Activated naive CD8-positive, alpha-beta T cell treated with anti-CD3 and anti-CD28 coated beads for 36 hours (primary cell): ENCODE measurements around the gene ZNF18. TPM values are rescaled to one million over a fixed set of nuclear protein-coding genes. Genes with fewer than 3 reads are reported as not detected.

Experiments
- DNase-seq: peaks from one replicate; pipeline ENCODE4 v3.0.0; 2021
- H3K27ac Mint-ChIP-seq: one replicate; pipeline ENCODE4 v1.8.0; 2022; ENCODE audit warnings: mild to moderate bottlenecking, moderate library complexity, mixed read lengths
- H3K27me3 Mint-ChIP-seq: one replicate; pipeline ENCODE4 v1.8.0; 2022; ENCODE audit warnings: mild to moderate bottlenecking, mixed read lengths
- H3K36me3 Mint-ChIP-seq: one replicate; pipeline ENCODE4 v1.8.0; 2021; ENCODE audit warnings: mild to moderate bottlenecking, mixed read lengths
- H3K4me1 Mint-ChIP-seq: one replicate; pipeline ENCODE4 v1.8.0; 2021; ENCODE audit warnings: mixed read lengths
- H3K4me3 Mint-ChIP-seq: one replicate; pipeline ENCODE4 v1.8.0; 2022; ENCODE audit warnings: mild to moderate bottlenecking, moderate library complexity, mixed read lengths
- H3K9me3 Mint-ChIP-seq: one replicate; pipeline ENCODE4 v1.8.0; 2022; ENCODE audit warnings: mixed read lengths
- total RNA-seq, 2 experiments: library from RNA; stranded (reverse); gene quantifications; one replicate each; pipeline ENCODE4 v1.2.3, GENCODE V29; 2021

ZNF18 gene
- 1 to 10 TPM; 7.7 to 8.1 TPM for total RNA-seq

- Mint-ChIP-seq H3K36me3 (peaks cover 5% of the 10 kb centered on the region), H3K27me3 (no peaks in the 10 kb centered on the region), H3K4me1 (peaks cover 12% of the 10 kb centered on the region), H3K27ac (peak within 1 kb of the TSS; percentile 91), H3K9me3 (no peaks in the 10 kb centered on the region), H3K4me3 (peak within 1 kb of the TSS; percentile 89)
- DNase-seq, result peak; percentile 98
These were observed at the start of gene ZNF18 for GRCh38 chr17:11997147-11997971. ZNF18 (minus strand) TSS chr17:11997475; CDS start chr17:11992829, 4,646 bp downstream.

- no peak overlapping the region for H3K4me3 Mint-ChIP-seq
- peaks cover 77% of the 10 kb centered on the region for H3K4me1 Mint-ChIP-seq
- H3K36me3 Mint-ChIP-seq, result peaks cover 28% of the 10 kb centered on the region
- H3K27ac Mint-ChIP-seq, result no peak overlapping the region
- H3K27me3 Mint-ChIP-seq, result no peaks in the 10 kb centered on the region
- H3K9me3 Mint-ChIP-seq, result peaks cover 4% of the 10 kb centered on the region
- DNase-seq, result no peak
These were observed 49.5 kb upstream of the ZNF18 start for GRCh38 chr17:12046786-12047185.

GRCh38 chr17:12043702-12044101 lies 46.4 kb upstream of the ZNF18 start:
- Mint-ChIP-seq H3K27ac (no peak overlapping the region), H3K9me3 (peaks cover 4% of the 10 kb centered on the region), H3K27me3 (no peaks in the 10 kb centered on the region), H3K4me1 (peaks cover 79% of the 10 kb centered on the region), H3K36me3 (peaks cover 32% of the 10 kb centered on the region), H3K4me3 (no peak overlapping the region)
- no peak for DNase-seq

GRCh38 chr17:12041312-12041711 lies 44.0 kb upstream of the ZNF18 start:
- DNase-seq, result no peak
- H3K27ac Mint-ChIP-seq, result peak overlapping the region; percentile 81

GRCh38 chr17:12040478-12040877 lies 43.2 kb upstream of the ZNF18 start:
- H3K4me3 Mint-ChIP-seq, result no peak overlapping the region

More at GRCh38 chr17:12041312-12041711, 44.0 kb upstream of the ZNF18 start:
- Mint-ChIP-seq H3K9me3 (peaks cover 1% of the 10 kb centered on the region), H3K36me3 (peaks cover 24% of the 10 kb centered on the region), H3K27me3 (no peaks in the 10 kb centered on the region), H3K4me3 (peak overlapping the region; percentile 59), H3K4me1 (peaks cover 75% of the 10 kb centered on the region)

GRCh38 chr17:12037970-12038369 lies 40.7 kb upstream of the ZNF18 start:
- Mint-ChIP-seq H3K9me3 (peaks cover 1% of the 10 kb centered on the region), H3K36me3 (peaks cover 28% of the 10 kb centered on the region), H3K27ac (no peak overlapping the region), H3K4me3 (no peak overlapping the region), H3K27me3 (no peaks in the 10 kb centered on the region), H3K4me1 (peaks cover 55% of the 10 kb centered on the region)
- no peak for DNase-seq

More at GRCh38 chr17:12040478-12040877, 43.2 kb upstream of the ZNF18 start:
- Mint-ChIP-seq H3K36me3 (peaks cover 22% of the 10 kb centered on the region), H3K27me3 (no peaks in the 10 kb centered on the region), H3K4me1 (peaks cover 72% of the 10 kb centered on the region), H3K27ac (peak overlapping the region; percentile 81), H3K9me3 (peaks cover 1% of the 10 kb centered on the region)
- DNase-seq, result no peak

GRCh38 chr17:12035673-12036072 lies 38.4 kb upstream of the ZNF18 start:
- H3K4me3 Mint-ChIP-seq, result no peak overlapping the region
- H3K9me3 Mint-ChIP-seq, result no peaks in the 10 kb centered on the region
- H3K27me3 Mint-ChIP-seq, result no peaks in the 10 kb centered on the region
- no peak for DNase-seq
- peaks cover 49% of the 10 kb centered on the region for H3K4me1 Mint-ChIP-seq
- peaks cover 23% of the 10 kb centered on the region for H3K36me3 Mint-ChIP-seq
- no peak overlapping the region for H3K27ac Mint-ChIP-seq

GRCh38 chr17:12034538-12034937 lies 37.3 kb upstream of the ZNF18 start:
- Mint-ChIP-seq H3K4me3 (no peak overlapping the region), H3K27ac (no peak overlapping the region), H3K9me3 (no peaks in the 10 kb centered on the region), H3K4me1 (peaks cover 48% of the 10 kb centered on the region), H3K27me3 (no peaks in the 10 kb centered on the region), H3K36me3 (peaks cover 22% of the 10 kb centered on the region)
- no peak for DNase-seq

GRCh38 chr17:12028611-12029010 lies 31.3 kb upstream of the ZNF18 start:
- H3K27me3 Mint-ChIP-seq, result no peaks in the 10 kb centered on the region
- H3K27ac Mint-ChIP-seq, result no peak overlapping the region
- no peak overlapping the region for H3K4me3 Mint-ChIP-seq
- peaks cover 33% of the 10 kb centered on the region for H3K36me3 Mint-ChIP-seq
- H3K9me3 Mint-ChIP-seq, result no peaks in the 10 kb centered on the region
- H3K4me1 Mint-ChIP-seq, result peaks cover 66% of the 10 kb centered on the region
- no peak for DNase-seq

- Mint-ChIP-seq H3K4me1 (peaks cover 73% of the 10 kb centered on the region), H3K36me3 (peaks cover 31% of the 10 kb centered on the region), H3K9me3 (no peaks in the 10 kb centered on the region), H3K4me3 (no peak overlapping the region), H3K27ac (no peak overlapping the region), H3K27me3 (no peaks in the 10 kb centered on the region)
- no peak for DNase-seq
These were observed 30.4 kb upstream of the ZNF18 start for GRCh38 chr17:12027658-12028057.

GRCh38 chr17:12024327-12024726 lies 27.1 kb upstream of the ZNF18 start:
- H3K4me3 Mint-ChIP-seq, result no peak overlapping the region
- H3K36me3 Mint-ChIP-seq, result peaks cover 27% of the 10 kb centered on the region
- H3K27me3 Mint-ChIP-seq, result no peaks in the 10 kb centered on the region
- DNase-seq, result no peak
- no peak overlapping the region for H3K27ac Mint-ChIP-seq
- peaks cover 71% of the 10 kb centered on the region for H3K4me1 Mint-ChIP-seq
- no peaks in the 10 kb centered on the region for H3K9me3 Mint-ChIP-seq

GRCh38 chr17:12022310-12022709 lies 25.0 kb upstream of the ZNF18 start:
- no peaks in the 10 kb centered on the region for H3K9me3 Mint-ChIP-seq
- H3K4me1 Mint-ChIP-seq, result peaks cover 56% of the 10 kb centered on the region

GRCh38 chr17:12021623-12022140 lies 24.4 kb upstream of the ZNF18 start:
- Mint-ChIP-seq H3K4me3 (peak overlapping the region; percentile 82), H3K27ac (peak overlapping the region; percentile 38), H3K27me3 (no peaks in the 10 kb centered on the region), H3K4me1 (peaks cover 51% of the 10 kb centered on the region), H3K36me3 (peaks cover 9% of the 10 kb centered on the region), H3K9me3 (no peaks in the 10 kb centered on the region)
- no peak for DNase-seq

More at GRCh38 chr17:12022310-12022709, 25.0 kb upstream of the ZNF18 start:
- Mint-ChIP-seq H3K27ac (peak overlapping the region; percentile 21), H3K36me3 (peaks cover 16% of the 10 kb centered on the region), H3K4me3 (peak overlapping the region; percentile 82), H3K27me3 (no peaks in the 10 kb centered on the region)
- DNase-seq, result no peak

- DNase-seq, result peak; percentile 95
- peaks cover 43% of the 10 kb centered on the region for H3K4me1 Mint-ChIP-seq
- H3K9me3 Mint-ChIP-seq, result no peaks in the 10 kb centered on the region
- no peaks in the 10 kb centered on the region for H3K27me3 Mint-ChIP-seq
- peaks cover 3% of the 10 kb centered on the region for H3K36me3 Mint-ChIP-seq
- peak within 1 kb of the TSS; percentile 82 for H3K4me3 Mint-ChIP-seq
- H3K27ac Mint-ChIP-seq, result peak within 1 kb of the TSS; percentile 38
These were observed 23.7 kb upstream of the ZNF18 start, which contains the start of gene MAP2K4 for GRCh38 chr17:12020642-12021622. MAP2K4 (plus strand) TSS chr17:12020877; CDS start chr17:12020887, 10 bp downstream.

- DNase-seq, result no peak
These were observed 10.2 kb upstream of the ZNF18 start for GRCh38 chr17:12007466-12007865.

More at GRCh38 chr17:12007466-12007865, 10.2 kb upstream of the ZNF18 start:
- Mint-ChIP-seq H3K4me3 (no peak overlapping the region), H3K27me3 (peaks cover 5% of the 10 kb centered on the region), H3K9me3 (no peaks in the 10 kb centered on the region), H3K27ac (no peak overlapping the region), H3K4me1 (peaks cover 3% of the 10 kb centered on the region), H3K36me3 (no peaks in the 10 kb centered on the region)
